GM21825 (cell line): Measurements from ENCODE around the gene ADAM33.

ENCODE experiments used
- ATAC-seq: cut with Tn5 transposase; IDR thresholded peaks from one replicate; pipeline ENCODE4 v1.9.1; 2021; ENCODE audit warnings: mild to moderate bottlenecking, moderate library complexity; ENCODE audit not compliant: unreplicated experiment

Gene ADAM33

DNA sequence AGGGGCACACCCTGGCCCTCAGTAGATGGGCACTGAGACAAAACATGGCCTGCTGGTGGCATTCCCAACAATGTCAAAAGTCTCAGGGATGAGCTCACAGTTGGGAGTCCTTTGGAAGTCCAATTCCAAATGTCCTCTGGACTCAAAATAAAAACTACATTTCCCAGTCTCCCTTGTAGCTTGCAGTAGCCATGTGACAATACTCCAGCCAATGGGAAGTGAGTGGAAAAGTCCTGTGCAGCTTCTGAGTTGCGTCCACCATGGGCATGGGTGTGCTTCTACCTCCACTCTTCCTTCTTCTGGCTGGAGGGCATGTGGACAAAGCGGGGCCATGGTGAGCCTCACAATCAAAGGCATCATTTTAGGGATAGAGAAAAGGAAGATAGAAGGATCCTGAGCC, 5.8 kb upstream of the ADAM33 start:
- no peak for ATAC-seq

DNA sequence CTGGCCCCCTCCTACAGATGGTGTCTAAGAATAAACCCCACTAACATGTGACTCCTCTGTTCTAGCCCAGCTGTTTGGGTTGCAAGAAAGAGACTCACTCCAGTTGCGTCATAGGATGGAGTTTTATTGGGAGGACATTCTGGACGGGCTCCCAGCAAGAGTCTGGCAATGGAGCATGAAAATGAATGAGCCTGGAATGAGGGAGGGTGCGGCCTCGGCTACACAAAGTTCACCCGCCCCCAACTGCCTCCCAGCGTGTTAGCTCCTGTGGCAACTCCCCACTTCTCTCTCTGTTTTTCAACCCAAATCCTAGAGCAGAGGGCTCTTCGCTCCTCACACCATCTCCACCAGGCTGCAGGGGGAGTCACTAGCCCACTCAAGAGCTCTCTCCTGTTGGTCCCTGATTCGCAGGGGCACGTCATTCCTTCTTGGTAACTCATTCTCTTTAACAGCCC, 5.1 kb upstream of the ADAM33 start:
- ATAC-seq = no peak

DNA sequence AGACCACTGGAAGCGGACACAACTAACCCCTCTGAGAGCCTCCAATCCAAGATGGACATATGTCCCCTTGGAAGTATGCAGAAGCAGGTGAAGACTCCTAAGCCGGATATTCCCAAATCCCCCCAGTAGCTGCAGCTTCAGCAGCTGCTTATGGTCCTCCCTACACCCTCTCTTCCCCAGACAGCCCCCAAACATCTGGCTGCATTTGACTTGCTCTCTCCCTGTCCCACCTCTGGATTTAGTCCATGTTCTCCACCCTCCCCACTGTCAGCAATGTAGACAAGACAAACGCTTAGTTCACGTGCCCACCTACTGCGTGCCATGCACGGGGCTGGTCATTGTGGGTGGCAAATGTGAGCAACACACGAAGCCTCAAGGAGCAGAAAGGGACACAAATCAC, 4.6 kb upstream of the ADAM33 start:
- ATAC-seq = no peak

GRCh38 chr20:3685341-3685740, 3.5 kb upstream of the ADAM33 start:
- ATAC-seq = no peak

GRCh38 chr20:3681352-3681930, 369 bp downstream of the ADAM33 start:
- no peak for ATAC-seq

- no peak for ATAC-seq
These were observed 984 bp downstream of the ADAM33 start for GRCh38 chr20:3680701-3681351.

GRCh38 chr20:3679749-3680700, 1.8 kb downstream of the ADAM33 start:
- ATAC-seq = no peak

DNA sequence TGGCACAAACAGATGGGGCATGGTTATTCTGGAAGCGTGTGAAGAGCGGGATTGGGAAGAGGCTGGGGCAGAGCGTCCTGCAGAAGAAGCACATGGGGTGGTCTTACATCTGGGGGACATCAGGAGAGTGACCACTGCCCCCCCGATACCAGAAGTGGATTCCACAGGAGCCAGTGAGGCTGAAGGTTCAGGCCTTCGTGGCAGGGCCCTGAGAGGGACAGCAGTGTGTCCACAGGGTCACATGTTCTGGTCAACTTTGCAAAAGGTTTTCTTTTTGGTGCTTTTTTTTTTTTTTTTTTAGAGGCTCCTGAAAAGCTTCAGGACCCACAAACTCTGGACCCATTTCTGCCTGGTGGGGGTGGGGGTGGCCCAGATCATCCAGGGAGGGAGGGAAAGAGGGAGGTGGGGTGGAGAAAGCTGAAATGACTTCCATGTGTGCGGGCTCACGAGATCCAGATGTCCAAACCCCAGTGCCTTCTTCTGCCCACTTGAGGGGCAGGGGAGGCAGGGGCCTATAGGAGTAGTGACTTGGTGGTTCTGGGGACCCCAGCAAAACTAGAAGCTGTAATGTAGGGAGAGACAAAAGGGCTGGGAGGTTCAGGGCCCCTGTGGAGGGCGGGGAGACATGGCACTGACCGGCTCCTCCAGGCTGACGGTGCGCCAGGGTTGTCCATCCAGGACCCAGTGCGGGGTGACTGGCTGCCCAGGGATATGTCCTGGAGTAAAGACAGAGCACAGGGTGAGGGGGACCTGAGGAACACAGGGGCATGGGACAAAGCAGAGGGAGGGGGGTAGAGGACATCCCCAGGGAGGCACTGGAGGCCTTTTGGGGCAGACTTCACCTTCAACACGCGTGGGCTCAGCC, 2.7 kb downstream of the ADAM33 start:
- ATAC-seq = no peak

- no peak for ATAC-seq
These were observed 3.6 kb downstream of the ADAM33 start for GRCh38 chr20:3678198-3678597.

DNA sequence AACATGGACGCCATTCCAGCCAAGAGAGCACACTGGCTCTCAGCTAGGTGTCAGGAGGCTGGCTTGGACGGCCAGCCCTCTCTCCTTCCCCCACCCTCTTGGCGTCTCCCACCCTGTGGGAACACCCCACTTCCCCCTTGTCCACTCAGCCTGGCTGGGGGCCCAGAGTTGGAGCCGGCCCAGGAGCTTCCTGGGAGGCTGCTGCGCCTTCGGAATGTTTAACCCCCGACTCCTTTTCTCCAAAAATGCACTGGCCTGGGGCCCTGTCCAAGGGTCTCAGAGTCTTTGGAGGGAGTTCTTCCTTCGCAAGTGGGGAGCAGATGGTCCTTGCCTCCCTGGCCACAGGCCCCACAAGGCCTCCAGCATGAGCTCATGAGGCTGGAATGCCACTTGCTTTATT, 4.1 kb downstream of the ADAM33 start:
- no peak for ATAC-seq

- ATAC-seq = no peak
These were observed 6.6 kb downstream of the ADAM33 start for GRCh38 chr20:3674995-3675900.

- no peak for ATAC-seq
These were observed 7.4 kb downstream of the ADAM33 start for GRCh38 chr20:3674447-3674846.

GRCh38 chr20:3673221-3674070, 8.4 kb downstream of the ADAM33 start:
- no peak for ATAC-seq

DNA sequence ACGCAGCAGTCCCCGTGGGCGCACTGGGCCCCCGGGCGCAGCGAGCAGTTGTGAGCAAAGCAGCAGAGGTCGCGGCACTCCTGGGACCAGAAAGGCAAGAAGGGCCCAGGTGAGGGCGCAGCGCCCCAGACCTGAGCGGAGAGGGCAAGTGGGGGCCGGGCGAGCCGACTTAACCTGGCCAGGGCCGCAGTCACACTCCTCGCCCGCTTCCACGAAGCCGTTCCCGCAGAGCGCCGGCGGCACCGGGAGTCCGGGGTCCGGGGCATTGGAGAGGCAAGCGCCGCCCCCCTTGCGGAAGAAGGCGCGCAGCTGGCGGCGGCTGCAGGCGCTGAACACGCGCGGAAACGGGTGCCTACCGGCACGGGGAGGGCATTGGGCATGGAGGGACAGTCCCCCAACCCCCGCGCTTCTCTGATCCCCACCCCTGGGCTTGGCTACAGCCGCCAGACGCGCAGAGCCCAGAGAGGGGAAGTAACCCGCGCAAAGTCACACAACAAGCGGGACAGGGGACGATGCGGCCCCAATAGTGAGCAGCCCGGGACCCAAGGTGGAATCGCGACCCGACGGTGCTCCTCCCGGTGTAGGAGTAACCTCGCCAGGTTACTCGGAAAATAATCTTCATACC, 9.2 kb downstream of the ADAM33 start:
- no peak for ATAC-seq

DNA sequence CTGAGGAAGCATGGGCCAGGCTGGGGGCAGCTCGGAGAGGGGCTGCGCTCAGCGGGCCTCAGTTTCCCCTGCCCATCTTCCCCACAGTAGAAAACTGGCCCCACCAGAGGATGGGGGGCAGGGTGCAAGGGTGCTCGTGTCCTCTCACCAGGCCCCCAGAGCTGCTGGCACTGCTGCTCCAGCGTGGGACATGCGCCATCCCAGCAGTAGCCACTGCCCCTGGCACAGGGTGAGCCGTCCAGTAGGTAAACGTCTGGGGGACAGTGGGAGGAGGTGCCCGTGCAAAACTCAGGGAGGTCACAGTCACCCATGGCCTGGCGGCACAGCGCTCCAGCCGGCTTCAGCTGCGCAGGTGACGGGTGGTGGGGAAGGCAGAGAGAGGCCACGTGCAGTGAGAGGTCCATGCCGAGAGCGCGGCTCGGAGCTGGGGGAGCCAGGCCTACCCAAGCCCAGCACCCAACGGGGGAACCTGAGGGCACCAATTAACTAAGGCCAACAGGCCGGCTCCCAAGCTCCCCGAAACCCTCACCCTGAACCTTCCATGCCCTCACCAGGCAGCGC, 9.7 kb downstream of the ADAM33 start:
- ATAC-seq = no peak

DNA sequence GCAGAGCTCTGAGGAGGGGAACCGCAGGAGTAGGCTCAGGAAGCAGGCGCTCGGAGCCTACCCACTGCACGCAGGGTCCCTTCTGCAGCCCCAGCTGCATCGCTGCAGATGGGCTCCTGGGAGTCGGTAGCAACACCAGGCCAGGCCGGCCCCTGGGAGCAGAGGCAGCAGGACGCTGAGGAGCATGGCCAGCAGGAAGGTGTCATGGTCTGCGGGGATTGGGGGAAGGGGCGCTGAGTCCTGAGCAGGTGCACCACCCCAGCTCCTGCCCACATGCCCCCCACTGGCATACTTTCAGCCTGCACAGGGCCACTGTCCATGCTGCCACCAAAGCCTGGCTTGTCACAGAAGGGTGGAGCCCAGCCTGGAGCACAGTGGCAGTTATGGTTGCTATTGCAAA, 10.9 kb downstream of the ADAM33 start:
- no peak for ATAC-seq

DNA sequence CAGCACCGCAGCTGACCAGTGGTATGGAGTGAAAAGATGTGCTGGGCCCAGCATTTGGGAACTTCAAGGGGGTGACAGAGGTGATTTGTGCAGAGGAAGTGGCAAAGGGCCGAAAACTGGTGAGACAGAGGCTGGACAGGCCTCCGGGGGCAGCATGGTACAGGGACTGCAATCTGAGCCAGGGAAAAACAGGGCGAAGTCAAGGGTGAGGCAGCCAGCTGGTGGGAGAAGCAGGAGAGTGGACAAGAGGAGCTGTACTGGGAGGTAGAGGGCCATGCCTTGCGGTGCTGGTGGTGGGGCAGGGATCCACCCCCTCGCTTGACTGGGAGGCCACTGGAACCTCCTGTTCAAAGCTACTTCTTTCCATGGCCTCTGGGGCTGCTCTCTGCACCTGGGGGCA, 11.3 kb downstream of the ADAM33 start:
- ATAC-seq = no peak

- ATAC-seq = no peak
These were observed 12.0 kb downstream of the ADAM33 start for GRCh38 chr20:3669710-3670367.
